KMS-11 (cell line): ENCODE measurements around the gene CENPF.

Experiments
- H2AFZ ChIP-seq: fragments of 200-600 bp; sonication (generic); 2 replicates; pipeline ENCODE4 v1.6.1; 2016; ENCODE audit warnings: antibody characterized with exemption, mixed run types, low read depth
- H3K27ac ChIP-seq: fragments of 200-600 bp; sonication (generic); 2 replicates; pipeline ENCODE4 v1.6.1; 2016; ENCODE audit warnings: mild to moderate bottlenecking, mixed run types
- H3K27me3 ChIP-seq: fragments of 200-600 bp; sonication (generic); 2 replicates; pipeline ENCODE4 v1.6.1; 2017; ENCODE audit warnings: mild to moderate bottlenecking, low read depth, mixed run types, moderate library complexity; ENCODE audit not compliant: insufficient read depth
- H3K36me3 ChIP-seq: fragments of 200-600 bp; sonication (generic); 2 replicates; pipeline ENCODE4 v1.6.1; 2017; ENCODE audit warnings: mild to moderate bottlenecking, mixed run types; ENCODE audit not compliant: insufficient read depth
- H3K4me1 ChIP-seq: fragments of 200-600 bp; sonication (generic); 2 replicates; pipeline ENCODE4 v1.6.1; 2016; ENCODE audit warnings: mild to moderate bottlenecking, low read depth, mixed run types; ENCODE audit not compliant: poor library complexity, severe bottlenecking
- H3K4me2 ChIP-seq: fragments of 200-600 bp; sonication (generic); 2 replicates; pipeline ENCODE4 v1.7.0; 2016; ENCODE audit warnings: mild to moderate bottlenecking, mixed run types
- H3K4me3 ChIP-seq: fragments of 200-600 bp; sonication (generic); IDR thresholded peaks from 2 replicates; pipeline ENCODE4 v1.6.1; 2017; ENCODE audit warnings: low read depth, low read length, mixed read lengths; ENCODE audit not compliant: insufficient read depth
- H3K79me2 ChIP-seq: fragments of 200-600 bp; sonication (generic); 2 replicates; pipeline ENCODE4 v1.6.1; 2016; ENCODE audit warnings: low read depth, mixed run types; ENCODE audit not compliant: insufficient read depth
- H3K9ac ChIP-seq: fragments of 200-600 bp; sonication (generic); 2 replicates; pipeline ENCODE4 v1.6.1; 2016; ENCODE audit warnings: mild to moderate bottlenecking, mixed run types
- H4K20me1 ChIP-seq: fragments of 200-600 bp; sonication (generic); 2 replicates; pipeline ENCODE4 v1.6.1; 2016; ENCODE audit warnings: mild to moderate bottlenecking, mixed run types; ENCODE audit not compliant: insufficient read depth
- TF ChIP-seq, protein P1 (sequence below): fragments of 200-600 bp; sonication (generic); conservative IDR thresholded peaks from 2 replicates; pipeline ENCODE4 v1.6.1; 2017; ENCODE audit warnings: low read depth, mild to moderate bottlenecking, antibody characterized with exemption, low read length, moderate library complexity, mixed read lengths

Gene CENPF

DNA sequence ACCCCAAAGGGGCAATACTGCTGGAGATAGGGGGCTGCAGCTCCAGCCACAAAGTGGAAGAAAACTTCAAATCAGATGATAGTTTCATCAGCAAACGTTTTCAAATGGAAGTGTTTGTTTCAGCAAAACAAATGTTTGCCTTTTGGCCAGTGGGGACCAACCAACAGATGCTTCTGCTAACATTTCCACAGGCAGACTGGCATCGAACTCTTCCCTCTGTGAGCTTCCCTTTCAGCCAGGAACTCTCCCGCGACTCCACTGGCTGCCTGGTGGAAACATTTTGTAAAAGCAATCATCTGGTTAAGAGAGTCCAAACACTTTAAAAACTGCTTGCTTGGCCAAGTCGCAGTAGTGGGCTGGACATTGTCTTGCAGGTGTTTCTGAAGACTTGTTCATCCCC is 30.7 kb downstream of the CENPF start:
- no peak overlapping the region for H3K9ac ChIP-seq
- no peak overlapping the region for H3K4me2 ChIP-seq
- TF ChIP-seq, protein P1, sequence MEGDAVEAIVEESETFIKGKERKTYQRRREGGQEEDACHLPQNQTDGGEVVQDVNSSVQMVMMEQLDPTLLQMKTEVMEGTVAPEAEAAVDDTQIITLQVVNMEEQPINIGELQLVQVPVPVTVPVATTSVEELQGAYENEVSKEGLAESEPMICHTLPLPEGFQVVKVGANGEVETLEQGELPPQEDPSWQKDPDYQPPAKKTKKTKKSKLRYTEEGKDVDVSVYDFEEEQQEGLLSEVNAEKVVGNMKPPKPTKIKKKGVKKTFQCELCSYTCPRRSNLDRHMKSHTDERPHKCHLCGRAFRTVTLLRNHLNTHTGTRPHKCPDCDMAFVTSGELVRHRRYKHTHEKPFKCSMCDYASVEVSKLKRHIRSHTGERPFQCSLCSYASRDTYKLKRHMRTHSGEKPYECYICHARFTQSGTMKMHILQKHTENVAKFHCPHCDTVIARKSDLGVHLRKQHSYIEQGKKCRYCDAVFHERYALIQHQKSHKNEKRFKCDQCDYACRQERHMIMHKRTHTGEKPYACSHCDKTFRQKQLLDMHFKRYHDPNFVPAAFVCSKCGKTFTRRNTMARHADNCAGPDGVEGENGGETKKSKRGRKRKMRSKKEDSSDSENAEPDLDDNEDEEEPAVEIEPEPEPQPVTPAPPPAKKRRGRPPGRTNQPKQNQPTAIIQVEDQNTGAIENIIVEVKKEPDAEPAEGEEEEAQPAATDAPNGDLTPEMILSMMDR, result no peak
- H3K79me2 ChIP-seq, result no peaks in the 10 kb centered on the region
- H3K4me3 ChIP-seq, result no peak overlapping the region
- no peaks in the 10 kb centered on the region for H4K20me1 ChIP-seq
- no peaks in the 10 kb centered on the region for H3K4me1 ChIP-seq
- H3K36me3 ChIP-seq, result peaks cover 22% of the 10 kb centered on the region; the same call in 1 of the 2 replicates
- no peaks in the 10 kb centered on the region for H3K27me3 ChIP-seq
- no peak overlapping the region for H2AFZ ChIP-seq
- no peak overlapping the region for H3K27ac ChIP-seq

DNA sequence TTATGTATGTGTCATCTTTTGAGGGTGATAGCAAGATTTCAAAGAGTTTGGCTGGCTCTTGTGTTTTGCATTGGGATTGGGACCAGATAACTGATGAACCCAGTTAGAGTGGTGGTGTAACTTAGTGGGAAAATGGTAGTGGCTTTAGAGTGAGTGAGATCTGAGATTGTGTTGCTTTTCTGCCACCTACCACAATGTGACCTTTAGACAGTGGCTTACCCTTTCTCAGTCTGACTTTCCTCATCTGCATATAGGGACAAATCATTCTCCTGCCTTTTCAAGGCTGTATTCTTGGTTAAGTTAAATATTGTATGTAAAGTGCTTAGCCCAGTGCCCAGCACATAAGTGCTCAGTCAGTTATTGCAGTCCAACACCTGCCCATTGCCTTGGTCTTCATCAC is 31.3 kb downstream of the CENPF start:
- Histone ChIP-seq H2AFZ (no peak overlapping the region), H3K27ac (no peak overlapping the region), H4K20me1 (no peaks in the 10 kb centered on the region), H3K79me2 (no peaks in the 10 kb centered on the region), H3K27me3 (no peaks in the 10 kb centered on the region), H3K9ac (no peak overlapping the region), H3K4me1 (no peaks in the 10 kb centered on the region), H3K4me2 (no peak overlapping the region), H3K36me3 (peaks cover 21% of the 10 kb centered on the region; the same call in 1 of the 2 replicates), H3K4me3 (no peak overlapping the region)
- TF ChIP-seq, protein P1, result no peak

DNA sequence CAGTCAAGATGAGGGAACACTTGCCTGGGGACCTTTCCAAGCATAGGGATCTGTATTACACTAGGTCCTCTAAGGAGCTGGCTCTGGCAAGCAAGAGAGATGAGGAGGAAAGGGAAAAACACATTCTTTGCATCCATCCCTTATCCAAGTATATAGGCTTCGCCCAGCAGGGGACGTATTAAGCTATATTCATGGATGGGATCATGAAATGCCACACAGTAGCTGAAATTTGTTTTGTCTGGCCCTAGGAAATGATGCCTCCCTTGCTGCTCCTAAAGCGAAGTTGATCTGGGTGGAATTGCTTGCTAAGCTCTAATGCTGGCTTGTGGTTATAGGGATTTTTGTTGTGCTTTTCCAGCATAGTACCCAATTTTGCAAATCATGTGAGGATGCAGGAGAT is 32.1 kb downstream of the CENPF start:
- no peak overlapping the region for H3K4me2 ChIP-seq

DNA sequence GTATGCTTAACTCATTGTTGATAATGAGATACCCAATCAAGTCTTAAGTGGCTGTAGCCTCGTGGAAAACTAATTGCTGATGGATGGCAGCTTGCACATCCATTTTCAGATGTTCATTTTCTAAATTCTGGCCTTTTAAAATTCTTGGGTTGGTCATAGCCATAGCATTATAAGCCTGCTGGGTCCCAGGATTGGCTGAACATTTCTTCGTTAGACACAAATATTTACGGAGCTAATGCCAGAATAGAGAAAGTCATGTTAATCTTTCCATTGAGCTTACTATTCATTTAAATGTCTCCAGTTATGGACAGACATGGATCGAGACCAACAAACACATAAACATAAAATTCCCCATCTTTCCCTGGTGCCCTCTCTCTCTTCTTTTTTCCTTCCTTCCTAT is 32.5 kb downstream of the CENPF start:
- H3K36me3 ChIP-seq, result peaks cover 22% of the 10 kb centered on the region; the same call in 1 of the 2 replicates
- H3K4me3 ChIP-seq, result no peak overlapping the region
- no peaks in the 10 kb centered on the region for H3K27me3 ChIP-seq
- no peaks in the 10 kb centered on the region for H4K20me1 ChIP-seq
- H3K79me2 ChIP-seq, result no peaks in the 10 kb centered on the region
- no peak overlapping the region for H3K9ac ChIP-seq
- TF ChIP-seq, protein P1, result no peak
- H2AFZ ChIP-seq, result no peak overlapping the region
- H3K27ac ChIP-seq, result no peak overlapping the region
- no peak overlapping the region for H3K4me2 ChIP-seq
- H3K4me1 ChIP-seq, result no peaks in the 10 kb centered on the region

More for the DNA sequence above, 32.1 kb downstream of the CENPF start:
- H3K27ac ChIP-seq, result no peak overlapping the region
- H2AFZ ChIP-seq, result no peak overlapping the region
- H3K36me3 ChIP-seq, result peaks cover 17% of the 10 kb centered on the region; the same call in 1 of the 2 replicates
- H3K4me3 ChIP-seq, result no peak overlapping the region
- TF ChIP-seq, protein P1, result no peak
- H3K27me3 ChIP-seq, result no peaks in the 10 kb centered on the region
- H3K4me1 ChIP-seq, result no peaks in the 10 kb centered on the region
- no peak overlapping the region for H3K9ac ChIP-seq
- H3K79me2 ChIP-seq, result no peaks in the 10 kb centered on the region
- no peaks in the 10 kb centered on the region for H4K20me1 ChIP-seq
